ENCODE measurements around the gene SLC12A4. TPM values are rescaled to one million over a fixed set of nuclear protein-coding genes. Genes with fewer than 3 reads are reported as not detected.

SLC12A4 gene
- total RNA-seq, 4 donors from 2014 or later = 10.7 to 83.3 (median 33.6) TPM

DNA sequence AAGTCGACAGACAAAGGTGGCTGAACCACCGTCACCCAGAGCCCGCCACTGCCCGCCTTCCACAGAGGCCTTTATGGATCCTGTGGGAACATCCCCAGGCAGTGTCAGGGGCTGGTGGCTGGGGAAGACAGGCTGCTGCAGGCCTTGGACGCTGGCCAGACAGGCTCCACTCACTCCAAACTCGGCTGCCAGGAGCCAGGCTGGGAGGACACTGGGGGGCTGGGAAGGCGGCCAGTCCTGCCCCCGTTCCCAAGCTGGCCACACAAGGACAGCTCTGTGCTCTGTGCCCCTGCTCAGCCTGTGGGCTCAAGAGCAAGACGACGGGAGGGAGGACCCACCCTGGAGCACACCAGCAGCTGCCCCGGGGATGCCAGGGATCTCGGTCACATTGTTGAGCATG is 17.0 kb downstream of the SLC12A4 start:
- TF ChIP-seq, protein P1, sequence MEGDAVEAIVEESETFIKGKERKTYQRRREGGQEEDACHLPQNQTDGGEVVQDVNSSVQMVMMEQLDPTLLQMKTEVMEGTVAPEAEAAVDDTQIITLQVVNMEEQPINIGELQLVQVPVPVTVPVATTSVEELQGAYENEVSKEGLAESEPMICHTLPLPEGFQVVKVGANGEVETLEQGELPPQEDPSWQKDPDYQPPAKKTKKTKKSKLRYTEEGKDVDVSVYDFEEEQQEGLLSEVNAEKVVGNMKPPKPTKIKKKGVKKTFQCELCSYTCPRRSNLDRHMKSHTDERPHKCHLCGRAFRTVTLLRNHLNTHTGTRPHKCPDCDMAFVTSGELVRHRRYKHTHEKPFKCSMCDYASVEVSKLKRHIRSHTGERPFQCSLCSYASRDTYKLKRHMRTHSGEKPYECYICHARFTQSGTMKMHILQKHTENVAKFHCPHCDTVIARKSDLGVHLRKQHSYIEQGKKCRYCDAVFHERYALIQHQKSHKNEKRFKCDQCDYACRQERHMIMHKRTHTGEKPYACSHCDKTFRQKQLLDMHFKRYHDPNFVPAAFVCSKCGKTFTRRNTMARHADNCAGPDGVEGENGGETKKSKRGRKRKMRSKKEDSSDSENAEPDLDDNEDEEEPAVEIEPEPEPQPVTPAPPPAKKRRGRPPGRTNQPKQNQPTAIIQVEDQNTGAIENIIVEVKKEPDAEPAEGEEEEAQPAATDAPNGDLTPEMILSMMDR (IDR thresholded peaks at IDR 0.05) = no peak
- no peak for TF ChIP-seq POLR2A (IDR thresholded peaks at IDR 0.05)
- H3K36me3 ChIP-seq = peaks cover 0 to 58% (median 0%) of the 10 kb centered on the region in 3 donors

DNA sequence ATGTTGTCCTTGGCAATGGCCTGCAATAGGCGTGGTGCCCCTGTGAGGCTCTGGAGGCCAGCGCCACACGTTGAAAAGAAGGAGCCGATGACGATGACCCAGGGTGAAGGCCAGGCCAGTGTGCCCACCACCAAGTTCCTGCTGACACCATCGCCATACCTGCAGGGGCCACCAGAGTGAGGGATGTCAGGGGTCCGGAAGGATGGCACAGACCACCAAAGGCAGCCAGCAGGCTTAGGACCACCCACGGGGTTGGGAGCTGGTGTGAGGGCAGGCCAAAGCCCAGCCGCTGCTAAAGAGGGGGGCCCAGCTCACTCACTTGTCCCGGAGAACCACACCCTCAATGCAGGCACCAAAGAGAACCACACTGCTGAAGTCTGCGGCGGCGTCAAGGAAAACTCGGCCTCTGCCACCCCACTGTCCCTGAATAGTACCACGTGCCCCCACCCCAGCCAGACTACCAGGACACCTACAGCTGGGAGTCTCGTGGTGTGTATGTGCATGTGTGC is 18.0 kb downstream of the SLC12A4 start:
- Histone ChIP-seq H3K4me3 (no peak overlapping the region), H3K4me1 (peaks cover 0 to 11% (median 0%) of the 10 kb centered on the region in 4 donors), H3K27me3 (no peaks in the 10 kb centered on the region), H3K9me3 (no peaks in the 10 kb centered on the region), H3K27ac (no peak overlapping the region), H3K36me3 (peaks cover 0 to 68% (median 0%) of the 10 kb centered on the region in 3 donors)
- no peak for DNase-seq
- TF ChIP-seq POLR2A (IDR thresholded peaks at IDR 0.05) = no peak
- TF ChIP-seq, protein P1 (IDR thresholded peaks at IDR 0.05) = no peak

More for the DNA sequence above, 17.0 kb downstream of the SLC12A4 start:
- Histone ChIP-seq H3K27ac (peak overlapping the region in 1 of 4 donors; percentile 3), H3K4me3 (no peak overlapping the region), H3K27me3 (no peaks in the 10 kb centered on the region), H3K4me1 (peaks cover 0 to 11% (median 0%) of the 10 kb centered on the region in 4 donors), H3K9me3 (no peaks in the 10 kb centered on the region)
- DNase-seq = no peak

DNA sequence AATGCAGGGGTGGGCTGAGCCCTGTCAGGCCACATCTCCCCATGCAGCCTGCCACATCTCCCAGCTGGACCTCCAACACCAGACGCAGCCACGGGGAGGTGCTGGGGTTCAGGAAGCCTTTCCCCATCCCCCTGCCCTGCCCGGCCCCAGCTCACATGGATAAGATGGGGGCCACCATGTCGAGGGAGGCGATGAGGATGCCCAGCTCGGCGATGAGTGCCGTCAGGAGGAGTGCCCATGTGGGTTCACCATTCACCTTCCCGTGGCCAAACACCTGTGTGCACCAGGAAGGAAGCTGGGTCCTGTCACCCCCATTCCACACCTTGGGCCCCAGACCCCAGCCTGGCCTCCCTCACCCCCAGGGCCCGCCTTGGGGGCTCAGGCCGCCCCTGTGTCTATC is 18.8 kb downstream of the SLC12A4 start:
- DNase-seq = no peak
- Histone ChIP-seq H3K4me3 (no peak overlapping the region), H3K9me3 (no peaks in the 10 kb centered on the region), H3K36me3 (peaks cover 0 to 66% (median 0%) of the 10 kb centered on the region in 3 donors), H3K27ac (no peak overlapping the region), H3K4me1 (peaks cover 0 to 16% (median 0%) of the 10 kb centered on the region in 4 donors), H3K27me3 (no peaks in the 10 kb centered on the region)
- no peak for TF ChIP-seq POLR2A (IDR thresholded peaks at IDR 0.05)
- TF ChIP-seq, protein P1 (IDR thresholded peaks at IDR 0.05) = no peak

DNA sequence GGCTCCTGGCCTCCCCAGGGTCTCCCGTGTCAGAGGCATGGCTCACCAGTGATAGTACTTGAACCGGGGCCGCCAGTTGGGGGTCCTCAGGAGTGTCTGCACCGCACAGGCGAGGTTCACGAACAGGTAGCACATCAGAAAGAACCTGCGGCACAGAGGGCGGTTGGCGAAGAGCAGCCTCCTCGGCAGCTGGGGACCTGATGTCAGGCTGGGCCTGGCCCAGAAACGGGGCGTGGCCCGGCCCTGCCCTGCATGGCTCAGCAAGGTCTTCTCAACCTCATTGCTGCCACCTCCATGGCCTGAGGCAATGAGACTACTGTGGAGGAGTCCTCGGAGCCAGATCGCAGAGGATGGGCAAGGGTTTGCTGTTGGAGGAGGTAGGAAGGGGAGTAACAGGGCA is 20.4 kb downstream of the SLC12A4 start:
- Histone ChIP-seq H3K36me3 (peaks cover 0 to 61% (median 0%) of the 10 kb centered on the region in 3 donors), H3K4me1 (peaks cover 0 to 31% (median 0%) of the 10 kb centered on the region in 4 donors), H3K27me3 (no peaks in the 10 kb centered on the region), H3K27ac (no peak overlapping the region), H3K9me3 (no peaks in the 10 kb centered on the region), H3K4me3 (no peak overlapping the region)
- DNase-seq = no peak
- no peak for TF ChIP-seq POLR2A (IDR thresholded peaks at IDR 0.05)
- TF ChIP-seq, protein P1 (IDR thresholded peaks at IDR 0.05) = no peak

DNA sequence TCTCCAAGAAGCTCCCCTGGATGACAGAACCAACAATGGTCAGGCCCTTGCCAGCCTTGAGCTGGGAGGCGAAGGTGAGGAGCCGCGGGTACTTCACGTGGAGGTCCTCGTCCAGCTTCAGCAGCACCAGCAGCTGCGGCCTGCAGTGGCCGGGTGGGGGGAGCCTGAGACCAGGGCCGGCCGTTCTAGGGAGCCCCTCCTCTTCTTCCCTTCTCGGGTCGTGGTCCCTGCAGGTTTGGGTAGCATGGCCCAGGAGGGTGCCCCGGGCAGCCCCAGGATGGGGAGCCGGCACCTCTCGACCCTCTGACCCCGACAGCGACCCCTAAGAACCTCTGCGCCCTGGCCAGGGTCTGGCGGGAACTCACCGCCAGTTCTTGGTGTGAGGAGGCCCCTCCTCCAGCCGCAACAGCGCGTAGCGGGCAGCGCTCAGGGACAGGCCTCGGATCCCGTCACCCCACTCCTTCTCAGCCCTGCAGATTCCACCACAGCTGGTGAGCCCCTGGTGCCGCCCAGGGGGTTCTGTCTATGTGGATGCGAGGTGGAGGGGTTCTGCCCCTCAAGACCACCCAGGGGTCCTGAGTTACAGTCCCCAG is 21.4 kb downstream of the SLC12A4 start:
- no peak for TF ChIP-seq POLR2A (IDR thresholded peaks at IDR 0.05)
- TF ChIP-seq, protein P1 (IDR thresholded peaks at IDR 0.05) = no peak
- H3K36me3 ChIP-seq = peaks cover 0 to 66% (median 0%) of the 10 kb centered on the region in 3 donors
- DNase-seq = no peak
- peaks cover 0 to 27% (median 0%) of the 10 kb centered on the region in 4 donors for H3K4me1 ChIP-seq
- no peaks in the 10 kb centered on the region for H3K9me3 ChIP-seq
- no peak overlapping the region for H3K27ac ChIP-seq
- no peak overlapping the region for H3K4me3 ChIP-seq
- no peaks in the 10 kb centered on the region for H3K27me3 ChIP-seq
